GM18868 (cell line): ENCODE data around the gene CDH11.

Experiments
- ATAC-seq: cut with Tn5 transposase; IDR thresholded peaks from one replicate; pipeline ENCODE4 v1.9.1; 2021; ENCODE audit warnings: mild to moderate bottlenecking, moderate library complexity; ENCODE audit not compliant: unreplicated experiment

The CDH11 gene

GRCh38 chr16:64983963-64984362, 137.9 kb downstream of the CDH11 start:
- ATAC-seq: peak; percentile 80

- no peak for ATAC-seq
Measured at GRCh38 chr16:64983231-64983630, 138.6 kb downstream of the CDH11 start.

GRCh38 chr16:64982581-64982980, 139.3 kb downstream of the CDH11 start:
- no peak for ATAC-seq

- ATAC-seq: no peak
Measured at GRCh38 chr16:64981568-64982281, 140.1 kb downstream of the CDH11 start.

GRCh38 chr16:64977206-64977920, 144.5 kb downstream of the CDH11 start:
- no peak for ATAC-seq

- ATAC-seq: no peak
Measured at GRCh38 chr16:64975821-64976220, 146.0 kb downstream of the CDH11 start.

GRCh38 chr16:64974381-64974780, 147.5 kb downstream of the CDH11 start:
- no peak for ATAC-seq

- no peak for ATAC-seq
Measured at GRCh38 chr16:64973171-64973570, 148.7 kb downstream of the CDH11 start.

GRCh38 chr16:64971171-64971570, 150.7 kb downstream of the CDH11 start:
- no peak for ATAC-seq

- ATAC-seq: no peak
Measured at GRCh38 chr16:64969221-64969620, 152.6 kb downstream of the CDH11 start.

GRCh38 chr16:64968539-64968938, 153.3 kb downstream of the CDH11 start:
- ATAC-seq: no peak

GRCh38 chr16:64964126-64964540, 157.7 kb downstream of the CDH11 start:
- ATAC-seq: no peak

GRCh38 chr16:64962786-64963185, 159.1 kb downstream of the CDH11 start:
- no peak for ATAC-seq

GRCh38 chr16:64957246-64957645, 164.6 kb downstream of the CDH11 start:
- no peak for ATAC-seq

GRCh38 chr16:64952177-64952576, 169.7 kb downstream of the CDH11 start:
- peak; percentile 88 for ATAC-seq

- no peak for ATAC-seq
Measured at GRCh38 chr16:64951193-64951592, 170.7 kb downstream of the CDH11 start.

GRCh38 chr16:64950731-64951130, 171.1 kb downstream of the CDH11 start:
- no peak for ATAC-seq

GRCh38 chr16:64950262-64950661, 171.6 kb downstream of the CDH11 start:
- no peak for ATAC-seq

GRCh38 chr16:64948056-64948455, 173.8 kb downstream of the CDH11 start:
- ATAC-seq: no peak

GRCh38 chr16:64947651-64948050, 174.2 kb downstream of the CDH11 start:
- no peak for ATAC-seq

- no peak for ATAC-seq
Measured at GRCh38 chr16:64933885-64934284, 188.0 kb downstream of the CDH11 start.

- ATAC-seq: no peak
Measured at GRCh38 chr16:64926476-64926875, 195.4 kb downstream of the CDH11 start.
